OCI-M2 (cell line): ENCODE measurements around the gene TBCEL.
"Not testable (repeated sequence)": the region's sequence is repeated elsewhere in the genome, so short reads cannot be mapped to it uniquely, and the experiment has no call there.

Source experiments
- DNase-seq: peaks from one replicate; lab custom pipeline; 2025; ENCODE audit not compliant: unreplicated experiment; lab: John Stamatoyannopoulos, UW

Gene TBCEL, protein sequence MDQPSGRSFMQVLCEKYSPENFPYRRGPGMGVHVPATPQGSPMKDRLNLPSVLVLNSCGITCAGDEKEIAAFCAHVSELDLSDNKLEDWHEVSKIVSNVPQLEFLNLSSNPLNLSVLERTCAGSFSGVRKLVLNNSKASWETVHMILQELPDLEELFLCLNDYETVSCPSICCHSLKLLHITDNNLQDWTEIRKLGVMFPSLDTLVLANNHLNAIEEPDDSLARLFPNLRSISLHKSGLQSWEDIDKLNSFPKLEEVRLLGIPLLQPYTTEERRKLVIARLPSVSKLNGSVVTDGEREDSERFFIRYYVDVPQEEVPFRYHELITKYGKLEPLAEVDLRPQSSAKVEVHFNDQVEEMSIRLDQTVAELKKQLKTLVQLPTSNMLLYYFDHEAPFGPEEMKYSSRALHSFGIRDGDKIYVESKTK

DNA sequence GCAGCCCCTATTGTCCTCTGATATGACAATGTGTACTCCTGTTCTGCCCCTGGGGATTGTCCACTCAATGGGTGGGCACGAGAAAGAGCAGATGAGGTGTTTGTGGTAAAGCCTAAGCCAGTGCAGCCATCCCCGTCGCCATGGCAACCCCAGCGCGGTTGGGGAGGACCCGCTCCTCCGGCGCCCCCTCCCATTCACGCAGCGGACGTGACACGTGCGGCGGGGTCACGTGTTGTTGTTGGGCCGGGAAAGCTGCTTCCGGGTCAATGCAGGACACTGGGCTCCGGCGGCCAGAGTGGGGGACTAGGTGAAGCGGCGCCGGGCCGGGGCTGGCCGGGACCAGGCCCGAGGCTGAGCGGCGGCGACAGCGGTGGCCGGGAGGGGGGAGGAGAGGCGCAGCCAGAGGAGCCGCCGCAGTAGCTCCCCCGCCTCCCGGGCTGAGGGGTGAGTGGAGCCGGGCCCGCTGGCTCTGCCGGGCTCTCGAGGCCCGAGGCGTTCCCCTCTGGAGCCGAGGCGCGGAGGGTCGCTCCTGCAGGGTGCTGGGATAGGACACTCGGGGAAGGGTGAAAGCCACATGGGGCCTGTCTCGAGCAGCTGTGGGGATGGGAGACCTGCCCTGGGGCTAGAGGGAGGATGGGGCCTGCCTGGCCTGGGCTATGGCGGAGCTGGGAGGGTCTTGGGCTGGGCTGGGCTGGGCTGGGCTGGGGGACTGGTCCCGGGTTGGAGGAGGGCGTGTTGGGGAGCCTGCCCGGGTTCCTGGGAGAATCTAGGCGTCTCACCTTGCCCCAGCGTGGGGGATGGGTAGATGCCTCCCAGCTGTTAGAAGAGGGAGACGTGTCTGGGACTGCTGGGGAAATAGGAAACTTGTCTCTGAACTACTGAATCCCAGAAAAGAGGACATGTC is at the start of gene TBCEL:
TBCEL (plus strand) TSS at position 255 of the 904 bp plus-strand sequence. CDS start 21,589 bp downstream, outside the sequence.
- no peak for DNase-seq

DNA sequence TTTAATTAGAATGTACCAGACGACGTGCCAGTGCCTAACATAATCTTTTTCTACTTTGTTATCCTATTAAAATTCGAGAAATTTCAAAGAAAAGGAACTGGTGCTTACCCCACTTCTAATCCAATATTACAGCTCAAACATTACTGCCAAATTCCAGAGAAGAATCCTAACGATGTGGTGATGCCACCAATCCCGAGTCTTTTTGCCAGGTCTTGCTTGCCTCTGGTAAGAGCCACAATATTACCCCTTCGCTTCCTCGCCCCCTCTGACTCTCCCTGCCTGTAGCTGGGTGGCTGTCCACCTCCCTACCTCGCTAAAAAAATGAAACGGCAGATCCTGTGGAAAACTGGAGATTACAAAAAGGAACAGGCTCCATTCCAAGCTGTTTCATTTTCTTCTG is 49.4 kb upstream of the TBCEL start:
- no peak for DNase-seq

DNA sequence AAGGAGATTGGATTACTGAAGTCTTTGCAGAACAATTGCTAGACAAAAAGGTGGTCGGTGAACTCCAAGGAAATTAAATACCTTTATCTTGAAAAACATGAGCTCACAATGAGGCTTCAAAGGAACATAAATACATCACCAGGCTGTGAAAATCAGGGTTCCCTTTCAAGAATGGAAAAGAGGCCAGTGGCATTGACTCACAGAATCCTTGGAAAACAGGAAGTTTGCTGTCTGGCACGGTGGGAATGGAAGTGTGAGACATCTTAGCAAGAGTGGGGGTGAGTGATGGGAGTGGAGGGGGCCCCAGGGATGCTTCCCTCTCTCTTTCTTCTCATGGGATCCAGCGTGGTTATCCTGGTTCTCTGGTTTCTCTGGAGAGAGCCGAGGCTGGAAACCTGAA is 48.9 kb upstream of the TBCEL start:
- no peak for DNase-seq

DNA sequence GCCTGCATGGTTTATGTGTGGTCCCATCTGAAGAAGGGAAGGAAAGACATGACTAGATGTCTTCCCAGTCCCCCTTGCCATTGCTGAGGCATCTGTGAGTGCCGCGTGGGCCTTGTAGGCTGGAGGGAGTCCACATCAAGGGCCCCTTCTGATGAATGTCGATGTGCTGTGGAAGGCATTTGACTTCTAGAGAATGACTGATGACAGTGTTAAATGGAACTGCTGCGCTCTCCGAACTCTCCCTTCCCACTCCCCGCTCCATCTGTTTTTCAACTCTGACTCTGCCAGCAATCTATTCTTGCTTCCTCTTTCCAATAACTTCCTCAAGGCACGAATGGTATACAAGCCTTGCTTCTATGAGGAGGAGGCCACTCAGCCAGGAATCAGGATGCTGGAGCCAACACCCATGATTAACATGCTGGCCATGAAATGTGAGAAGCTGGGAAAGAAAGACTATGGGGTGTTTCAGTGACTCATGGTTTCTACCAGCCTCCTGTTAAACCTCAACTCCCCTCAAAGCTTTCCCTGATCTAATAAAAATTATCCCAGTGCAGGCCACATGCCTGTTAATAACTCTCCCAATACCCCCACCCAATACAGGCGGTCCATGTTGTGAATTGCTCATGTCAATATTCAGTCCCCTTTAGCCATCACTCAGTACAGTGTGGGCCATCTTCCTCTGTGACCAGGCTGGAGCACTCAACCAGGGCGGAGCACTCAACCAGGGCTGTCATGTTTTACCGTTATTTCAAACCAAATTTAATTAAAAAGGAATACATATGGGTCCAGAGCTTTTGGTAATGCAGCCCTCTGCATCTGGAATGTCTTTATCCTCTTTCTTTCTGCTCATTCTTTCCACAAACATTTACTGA is 46.4 kb upstream of the TBCEL start:
- DNase-seq = no peak

DNA sequence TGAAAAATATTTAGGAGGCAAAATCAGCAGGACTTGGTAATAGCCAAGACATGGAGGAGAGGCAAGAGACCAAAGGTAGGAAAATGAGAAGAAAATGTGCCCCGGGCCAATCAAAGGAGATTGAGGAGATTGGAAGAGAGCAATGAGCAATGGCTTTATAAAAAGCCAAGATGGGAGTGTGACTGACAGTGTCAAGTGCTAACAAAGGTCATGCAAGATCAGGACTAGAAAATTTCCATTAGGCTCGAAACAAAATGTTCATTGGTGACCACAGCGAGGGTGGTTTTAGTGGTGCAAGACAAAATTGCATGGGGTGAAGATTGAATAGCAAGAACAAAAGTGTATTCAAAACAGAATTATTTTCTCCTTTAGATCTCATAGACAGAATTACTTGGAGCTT is 45.2 kb upstream of the TBCEL start:
- DNase-seq = no peak

DNA sequence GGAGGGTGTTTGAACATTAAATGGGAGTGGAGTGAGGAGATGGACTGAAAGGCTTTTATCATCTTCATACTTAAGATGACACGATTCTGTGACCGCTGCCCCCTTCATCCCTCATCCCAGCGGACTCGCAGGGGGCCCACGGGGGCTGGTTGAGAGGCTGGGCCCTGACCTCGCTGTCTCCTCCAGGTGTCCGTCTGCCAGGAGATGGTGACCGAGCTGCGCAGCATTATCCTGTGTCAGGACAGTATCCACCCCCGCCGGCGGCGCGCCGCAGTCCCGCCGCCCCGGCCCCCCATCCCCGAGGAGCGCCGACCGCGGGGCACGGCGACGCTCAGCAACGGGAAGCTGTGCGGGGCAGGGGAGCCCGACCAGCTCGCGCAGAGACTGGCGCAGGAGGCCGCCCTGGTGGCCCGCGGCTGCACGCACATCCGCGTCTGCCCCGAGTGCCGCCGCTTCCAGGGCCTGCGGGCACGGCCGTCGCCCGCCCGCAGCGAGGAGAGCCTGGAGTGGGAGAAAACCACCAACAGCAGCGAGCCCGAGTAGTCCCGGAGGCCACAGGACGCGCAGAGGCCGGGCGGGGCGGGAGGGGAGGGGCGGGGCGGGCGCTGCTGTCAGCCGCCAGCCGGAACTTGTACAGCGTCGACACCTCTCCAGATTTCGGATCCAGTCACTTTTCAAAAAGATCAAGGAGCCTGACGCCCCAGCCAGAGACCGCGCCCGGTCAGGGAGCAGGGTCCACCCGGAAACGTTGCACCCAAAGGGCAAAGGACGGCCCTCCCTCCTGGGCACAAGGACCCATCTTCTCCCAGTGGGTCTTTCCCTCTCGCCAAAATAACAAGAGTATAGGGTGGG is 38.0 kb upstream of the TBCEL start:
- no peak for DNase-seq

DNA sequence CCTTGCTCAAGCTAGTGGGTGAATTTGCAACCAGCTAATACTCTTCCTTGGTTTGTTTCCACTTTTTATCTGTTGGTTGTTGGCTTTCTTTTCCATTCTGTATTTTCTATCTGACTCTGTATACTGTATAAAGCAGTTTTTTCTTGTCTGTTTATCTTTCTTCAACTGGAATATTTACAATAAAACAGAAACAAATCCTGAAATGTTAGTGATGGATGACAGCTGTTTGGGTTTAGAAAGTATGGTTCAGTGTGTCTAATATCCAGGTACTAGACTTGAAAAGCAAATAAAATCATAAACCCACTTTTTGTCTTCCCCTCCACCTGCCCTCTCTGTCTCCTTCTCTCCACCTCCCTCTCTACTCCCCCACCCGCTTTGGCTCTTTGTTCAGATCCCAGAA is 35.3 kb upstream of the TBCEL start:
- DNase-seq = no peak

DNA sequence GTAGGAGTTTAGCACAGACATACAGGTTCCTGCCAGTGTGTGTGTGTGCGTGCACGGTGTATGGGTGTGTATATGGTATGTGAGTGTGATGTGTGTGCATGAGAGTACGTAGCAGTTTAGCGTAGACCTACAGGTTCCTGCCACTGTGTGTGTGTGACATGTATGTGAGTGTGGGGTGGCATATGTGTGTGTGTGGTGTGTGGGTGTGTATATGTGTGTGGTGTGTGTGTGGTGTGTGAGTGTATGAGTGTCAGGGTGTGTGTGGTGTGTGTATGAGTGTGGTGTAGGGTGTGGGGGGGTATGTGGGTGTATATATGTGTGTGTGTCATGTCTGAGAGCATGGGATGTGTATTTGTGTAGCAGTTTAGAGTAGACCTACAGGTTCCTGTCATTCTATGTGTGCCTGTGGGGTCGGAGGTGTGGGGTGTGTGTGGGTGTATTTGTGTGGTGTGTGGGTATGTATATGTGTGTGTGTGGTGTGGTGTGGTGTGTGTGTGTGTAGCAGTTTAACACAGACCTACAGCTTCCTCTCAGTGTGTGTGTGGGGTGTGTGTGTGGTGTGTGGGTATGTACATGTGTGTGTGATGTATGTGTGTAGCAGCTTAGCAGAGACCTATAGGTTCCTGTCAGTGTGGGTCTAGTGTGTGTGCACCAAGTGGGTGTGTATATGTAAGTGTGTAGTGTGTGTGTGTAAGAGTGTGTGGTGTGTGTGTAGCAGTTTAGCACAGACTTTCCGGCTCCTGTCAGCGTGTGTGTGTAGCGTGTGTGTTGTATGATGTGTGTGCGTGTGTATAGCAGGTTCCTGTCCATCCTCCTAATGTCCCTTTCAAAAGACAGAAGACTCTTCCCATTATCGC is 31.8 kb upstream of the TBCEL start:
- no peak for DNase-seq

DNA sequence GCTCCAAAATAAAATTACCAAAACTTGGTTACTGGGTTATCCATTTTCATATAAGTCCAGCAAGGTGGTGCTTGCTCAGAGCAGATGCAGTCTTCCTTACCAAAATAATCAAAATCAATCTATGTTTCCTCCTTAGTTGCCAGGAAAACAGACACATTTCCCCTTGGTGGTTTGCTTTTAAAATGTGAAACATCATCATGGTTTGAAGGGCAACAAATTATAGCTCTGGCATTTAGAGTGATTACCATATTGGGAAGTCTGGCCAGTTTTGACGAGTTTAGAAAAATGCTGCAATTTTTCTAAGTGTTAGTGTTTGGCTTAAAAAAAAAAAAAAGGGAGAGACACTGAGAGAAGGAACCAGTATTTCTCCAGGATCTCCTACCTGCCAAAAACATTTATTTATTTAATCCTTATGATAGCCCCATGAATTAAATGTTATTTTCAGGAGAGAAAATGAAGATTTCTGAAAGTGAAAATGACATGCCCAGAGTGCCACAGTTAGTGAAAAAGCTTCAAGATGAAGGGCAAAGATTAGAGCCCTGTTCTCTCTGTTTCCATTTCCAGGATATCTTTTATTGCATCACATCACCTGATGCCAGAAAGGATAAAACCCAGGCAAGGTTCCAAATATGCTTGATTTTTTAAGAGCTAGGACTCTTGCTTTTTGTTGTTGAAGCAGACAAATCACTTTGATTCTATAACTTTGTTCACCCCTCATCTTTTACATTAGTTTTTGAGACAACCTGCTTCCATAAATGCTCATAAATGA is 29.6 kb upstream of the TBCEL start:
- DNase-seq = no peak

DNA sequence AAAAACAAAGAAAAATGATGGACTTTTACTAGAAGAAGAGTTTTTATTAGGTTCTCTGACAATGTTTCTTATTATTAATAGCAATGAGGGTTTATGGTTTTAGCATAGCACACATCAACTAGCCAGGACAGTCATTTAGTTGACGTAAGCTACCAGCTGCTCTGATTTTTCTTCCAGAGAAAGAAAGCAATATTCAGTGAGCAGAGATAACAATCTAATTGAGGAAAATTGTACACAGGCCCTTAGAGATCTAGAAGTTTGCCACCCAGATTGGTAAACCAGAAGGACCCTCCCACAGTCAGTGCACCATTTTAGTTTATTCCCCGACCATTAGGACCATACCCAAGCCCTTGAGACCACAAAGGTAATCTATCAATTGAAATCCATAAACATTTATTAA is 28.7 kb upstream of the TBCEL start:
- DNase-seq = no peak

DNA sequence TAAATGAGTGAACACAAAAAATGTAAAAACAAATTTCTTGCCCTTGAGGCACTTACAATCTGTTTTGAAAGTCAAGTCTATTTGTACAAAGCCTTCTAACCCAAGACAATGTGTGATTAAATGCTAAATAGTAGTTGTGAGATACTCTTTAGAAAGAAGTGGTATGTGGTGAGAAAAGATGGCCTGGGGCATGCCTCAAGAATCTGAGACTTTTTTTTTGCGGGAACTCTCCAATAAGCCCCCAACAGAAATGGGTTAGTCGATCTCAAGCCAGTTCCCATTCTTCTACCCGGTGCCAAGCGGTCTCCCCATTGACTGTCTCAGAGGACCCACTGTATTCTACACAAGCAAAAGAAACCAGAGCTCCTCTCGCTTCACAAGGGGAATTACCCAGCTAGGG is 26.9 kb upstream of the TBCEL start:
- no peak for DNase-seq

DNA sequence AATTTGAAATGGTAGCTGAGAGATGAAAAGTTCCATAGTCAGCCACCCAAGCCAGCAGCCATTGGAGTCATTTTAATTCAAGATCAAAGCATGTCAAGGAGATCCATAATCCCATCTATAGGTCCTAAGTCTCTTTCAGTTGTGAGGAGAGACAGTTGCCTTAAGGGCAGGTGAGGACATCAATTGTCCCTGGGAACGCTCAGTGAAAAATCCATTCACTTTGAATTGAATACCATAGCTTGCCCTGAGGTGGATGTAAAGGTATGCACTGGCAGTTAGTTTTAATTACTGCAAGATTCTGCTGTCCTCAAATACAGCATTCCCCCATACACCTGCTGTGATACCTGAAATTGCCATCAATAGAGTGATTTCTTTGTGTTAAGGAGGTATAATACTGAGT is 25.3 kb upstream of the TBCEL start:
- DNase-seq = no peak

DNA sequence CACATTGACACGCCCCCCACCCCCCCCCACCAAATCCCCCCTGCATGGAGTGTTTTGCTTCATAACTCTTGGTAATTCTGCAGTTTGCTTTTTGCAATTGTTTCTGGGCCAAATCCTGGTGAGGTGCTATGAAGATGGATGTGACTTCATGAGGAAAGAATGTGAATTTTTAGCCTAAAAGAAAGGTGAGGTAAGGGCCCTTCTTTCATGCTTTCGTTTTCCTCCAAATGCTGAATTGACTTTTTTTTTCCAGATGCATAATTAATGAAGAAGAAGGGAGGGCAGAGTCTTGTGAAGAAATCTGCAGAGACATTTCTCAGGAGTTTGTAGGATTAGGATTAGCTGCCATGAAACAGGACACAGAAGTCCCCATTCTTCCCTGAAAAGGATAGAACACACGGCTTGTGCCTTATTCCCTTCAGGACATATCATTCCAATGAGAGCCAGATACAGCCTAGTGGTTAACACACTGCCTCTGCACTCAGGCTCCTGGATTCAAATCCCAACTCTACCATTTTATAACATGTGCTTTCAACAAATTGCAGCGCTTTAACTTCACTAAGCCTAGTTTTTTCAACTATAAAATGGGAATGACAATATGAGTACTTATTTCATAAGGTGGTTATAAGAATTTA is 19.6 kb upstream of the TBCEL start:
- no peak for DNase-seq

DNA sequence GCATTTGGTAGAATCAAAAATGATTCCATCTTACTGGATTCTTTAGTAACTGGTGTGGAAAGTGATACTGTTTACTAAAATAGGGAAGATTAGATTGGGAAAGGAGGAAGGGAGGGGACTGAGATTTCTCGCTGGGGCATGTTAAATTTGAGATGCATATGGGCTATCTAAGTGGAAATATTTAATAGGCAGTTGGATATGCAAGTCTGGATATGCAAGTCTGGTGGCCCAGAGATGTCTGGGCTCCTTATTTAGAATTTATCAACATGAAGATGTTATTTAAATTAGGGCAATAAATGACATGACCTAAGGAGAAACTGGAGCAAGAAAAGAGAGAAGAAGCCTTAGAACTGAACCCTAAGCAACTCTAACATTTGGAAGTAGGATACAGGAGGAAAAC is 17.0 kb upstream of the TBCEL start:
- no peak for DNase-seq

DNA sequence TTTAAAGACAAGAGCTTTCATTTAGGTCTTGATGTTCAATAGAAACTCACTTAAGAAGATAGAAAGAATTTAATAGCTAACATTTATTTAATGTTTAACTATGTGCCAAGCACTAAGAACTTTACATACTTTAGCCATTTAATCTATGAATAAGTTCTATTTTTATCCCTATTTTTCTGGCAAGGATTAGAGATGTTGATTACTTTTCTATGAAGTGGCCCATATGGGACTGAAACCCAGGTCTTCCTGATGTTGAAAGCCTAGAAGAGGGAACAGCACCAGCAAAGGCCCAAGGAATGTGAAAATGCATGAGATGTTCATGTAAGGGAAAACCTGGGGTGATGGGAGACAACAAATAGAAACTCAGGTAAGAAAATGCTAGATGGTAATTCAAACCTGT is 15.4 kb upstream of the TBCEL start:
- DNase-seq = no peak

DNA sequence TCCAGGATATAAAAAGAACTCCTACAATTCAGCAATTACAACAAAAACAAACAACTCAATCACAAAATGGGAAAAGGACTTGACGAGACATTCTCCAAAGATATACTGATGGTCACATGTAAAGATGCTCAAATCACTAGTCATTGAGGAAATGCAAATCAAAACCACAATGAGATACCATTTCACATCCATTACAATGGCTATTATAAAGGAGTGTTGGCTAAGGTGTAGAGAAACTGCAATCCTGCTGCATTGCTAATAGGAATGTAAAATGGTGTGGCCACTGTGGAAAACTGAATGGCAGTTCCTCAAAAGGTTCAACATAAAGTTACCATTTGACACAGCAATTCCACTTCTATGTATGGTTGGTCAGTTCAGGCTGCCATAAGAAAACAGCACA is 11.8 kb upstream of the TBCEL start:
- no peak for DNase-seq

DNA sequence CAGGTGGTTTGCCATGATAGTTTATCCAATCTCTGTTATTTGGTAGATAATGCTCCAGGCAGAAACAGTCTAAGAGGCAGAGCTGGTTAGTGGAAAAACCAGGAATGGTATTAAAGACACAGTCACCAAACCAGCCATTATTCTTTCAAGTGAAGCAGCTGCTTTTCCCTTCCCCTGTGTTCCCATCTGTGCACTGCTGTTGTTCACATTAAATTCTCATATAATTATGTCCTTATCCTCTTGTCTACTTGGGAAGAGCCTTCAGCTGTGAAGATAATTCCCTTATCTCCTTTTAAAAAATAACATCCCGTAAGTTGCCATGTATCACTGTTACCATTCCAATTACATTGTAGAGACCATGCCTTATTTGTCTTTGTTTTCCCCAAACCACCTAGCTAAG is 5.2 kb upstream of the TBCEL start:
- DNase-seq = no peak

DNA sequence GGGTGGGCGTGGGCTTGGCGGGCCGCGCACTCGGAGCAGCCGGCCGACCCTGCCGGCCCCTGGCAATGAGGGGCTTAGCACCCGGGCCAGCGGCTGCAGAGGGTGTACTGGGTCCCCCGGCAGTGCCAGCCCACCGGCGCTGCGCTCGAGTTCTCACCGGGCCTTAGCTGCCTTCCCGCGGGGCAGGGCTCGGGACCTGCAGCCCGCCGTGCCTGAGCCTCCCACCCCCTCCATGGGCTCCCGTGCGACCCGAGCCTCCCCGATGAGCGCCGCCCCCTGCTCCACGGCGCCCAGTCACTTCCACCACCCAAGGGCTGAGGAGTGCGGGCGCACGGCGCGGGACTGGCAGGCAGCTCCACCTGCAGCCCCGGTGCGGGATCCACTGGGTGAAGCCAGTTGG is 2.2 kb upstream of the TBCEL start:
- not testable (repeated sequence) for DNase-seq
